Stomach (tissue), 9 donors: ENCODE results near the gene LACTB. TPM values are rescaled to one million over a fixed set of nuclear protein-coding genes. Genes with fewer than 3 reads are reported as not detected.

Experiments
- DNase-seq, 2 donors: peaks; one replicate each; pipeline versions ENCODE4 v3.0.0 to v3.0.0-alpha.2; 2013 to 2019
- H3K27ac ChIP-seq, 5 donors: fragments of 200-600 bp in 4 of 5; sonication (generic) in 4 of 5; one replicate each; pipeline ENCODE4 v1.5.1; 2013 to 2019; ENCODE audit warnings: mild to moderate bottlenecking in 1 of 5, moderate library complexity in 1 of 5
- H3K27me3 ChIP-seq, 3 donors: fragments of 200-600 bp; sonication (generic); one replicate each; pipeline ENCODE4 v1.5.1; 2017 to 2019; ENCODE audit warnings: mixed run types in 1 of 3
- H3K36me3 ChIP-seq, 4 donors: fragments of 200-600 bp; sonication (generic); 1 replicate in 3 of 4; 2 replicates in 1 of 4; pipeline ENCODE4 v1.5.1; 2016 to 2019
- H3K4me1 ChIP-seq, 4 donors: fragments of 200-600 bp; sonication (generic); one replicate each; pipeline ENCODE4 v1.5.1; 2016 to 2019
- H3K4me3 ChIP-seq, 4 donors: fragments of 200-600 bp; sonication (generic) in 3 of 4; one replicate each; pipeline ENCODE4 v1.5.1; 2016 to 2019; ENCODE audit warnings: mild to moderate bottlenecking in 1 of 4
- H3K9me3 ChIP-seq, 4 donors: fragments of 200-600 bp; sonication (generic); one replicate each; pipeline ENCODE4 v1.5.1; 2016 to 2019
- CTCF ChIP-seq, 7 experiments: fragments of 450-650 bp in 4 of 7; fragments of 200-600 bp in 3 of 7; sonication (generic) in 3 of 7; IDR thresholded peaks; one replicate each; pipeline ENCODE4 v1.5.1; 2016 to 2019; ENCODE audit warnings: antibody characterized with exemption in 7 of 7, control low read depth in 2 of 7, mild to moderate bottlenecking in 1 of 7
- EP300 ChIP-seq: sonication (generic); formaldehyde crosslinking; IDR thresholded peaks from one replicate; pipeline ENCODE4 v1.6.1; 2017; ENCODE audit warnings: antibody characterized with exemption
- POLR2A ChIP-seq, 4 donors: fragments of 450-650 bp; IDR thresholded peaks; one replicate each; pipeline ENCODE4 v1.6.1; 2016; ENCODE audit warnings: antibody characterized with exemption in 4 of 4, control low read depth in 2 of 4, mild to moderate bottlenecking in 1 of 4, moderate library complexity in 1 of 4
- POLR2AphosphoS5 ChIP-seq, 3 donors: sonication (generic); formaldehyde crosslinking; IDR thresholded peaks; one replicate each; pipeline ENCODE4 v1.6.1; 2016; ENCODE audit warnings: antibody characterized with exemption in 3 of 3
- WGBS, 5 donors: extraction: QIAGEN DNeasy Blood & Tissue Kit in 3 of 5; methylation state at CpG; one replicate each; pipeline versions ENCODE4 v1.1.5 to v1.1.7; 2013 to 2018; 5-methylcytosine and 5-hydroxymethylcytosine counted together
- intact Hi-C: fragments of 100-400 bp; cut with DNase I; formaldehyde crosslinking; loops from one replicate; pipeline ENCODE4 v1.15.1; 2023; ENCODE audit warnings: low total_unique reads
- polyA plus RNA-seq, 3 donors: library from polyadenylated mRNA; stranded (reverse); fragments of 200-250 nt; gene quantifications; one replicate each; pipeline ENCODE4 v1.2.3, GENCODE V29; 2013
- total RNA-seq, 5 donors: library from RNA; depleted of rRNA; stranded (reverse); fragments of >200 nt; gene quantifications; one replicate each; pipeline versions ENCODE4 v1.1.0 to v1.2.3, GENCODE V29; 2014 to 2016
- donor health status: healthy with polysubstance abuse.
- donor health status: Bipolar disorder and iron deficiency.
- donor health status: healthy.

Gene LACTB
- total and polyA plus RNA-seq, 8 donors = 1.2 to 30.8 (median 11.1) TPM

GRCh38 chr15:63090887-63091286 lies 30.8 kb upstream of the LACTB start:
- WGBS, 5 donors = 82 to 88% (median 83%) methylated on average over 9 to 10 of the region's 10 CpGs
- Histone ChIP-seq H3K36me3 (no peaks in the 10 kb centered on the region), H3K27ac (no peak overlapping the region), H3K9me3 (no peaks in the 10 kb centered on the region), H3K4me3 (no peak overlapping the region), H3K27me3 (no peaks in the 10 kb centered on the region), H3K4me1 (peaks cover 0 to 31% (median 12%) of the 10 kb centered on the region in 4 donors)
- TF ChIP-seq CTCF (IDR thresholded peaks at IDR 0.05) = no peak
- intact Hi-C loops = loop anchor here (10.0 kb wide), 1 partner anchor 46 kb away; the partner anchor contains the start of gene TPM1
- DNase-seq = no peak

- intact Hi-C loops = loop anchor here (10.0 kb wide), 1 partner anchor 47 kb away; the partner anchor contains the start of gene TPM1
- TF ChIP-seq POLR2A (IDR thresholded peaks at IDR 0.05) (no peak), EP300 (no peak), CTCF (IDR thresholded peaks at IDR 0.05) (no peak)
- H3K9me3 ChIP-seq = no peaks in the 10 kb centered on the region
- no peaks in the 10 kb centered on the region for H3K27me3 ChIP-seq
- H3K4me3 ChIP-seq = no peak overlapping the region
- H3K36me3 ChIP-seq = no peaks in the 10 kb centered on the region
- H3K4me1 ChIP-seq = peaks cover 0 to 31% (median 12%) of the 10 kb centered on the region in 4 donors
- WGBS, 5 donors = 64 to 69% (median 66%) methylated on average over 3 to 4 of the region's 4 CpGs
- no peak for DNase-seq
- H3K27ac ChIP-seq = no peak overlapping the region
Observed at GRCh38 chr15:63091679-63092446, 29.8 kb upstream of the LACTB start.

GRCh38 chr15:63093486-63094205 lies 28.0 kb upstream of the LACTB start:
- TF ChIP-seq POLR2AphosphoS5 (IDR thresholded peaks at IDR 0.05) (peak in 2 of 3 donors; percentile 14 to 72), CTCF (IDR thresholded peaks at IDR 0.05) (peak in 5 of 7 experiments; percentile 75 to 91 (median 82)), POLR2A (IDR thresholded peaks at IDR 0.05) (no peak)
- intact Hi-C loops = loop anchor here (10.0 kb wide), 1 partner anchor 49 kb away; the partner anchor contains the start of gene TPM1
- DNase-seq = peak; percentile 84 to 94
- no peaks in the 10 kb centered on the region for H3K36me3 ChIP-seq
- H3K4me3 ChIP-seq = no peak overlapping the region
- H3K27ac ChIP-seq = peak overlapping the region in 1 of 5 donors; percentile 14
- no peaks in the 10 kb centered on the region for H3K27me3 ChIP-seq
- no peaks in the 10 kb centered on the region for H3K9me3 ChIP-seq
- 19 to 26% (median 22%) methylated on average over 6 of the region's 6 CpGs for WGBS, 5 donors
- peaks cover 0 to 26% (median 9%) of the 10 kb centered on the region in 4 donors for H3K4me1 ChIP-seq

- no peaks in the 10 kb centered on the region for H3K27me3 ChIP-seq
- no peaks in the 10 kb centered on the region for H3K36me3 ChIP-seq
- no peak for TF ChIP-seq POLR2A (IDR thresholded peaks at IDR 0.05)
- no peak for TF ChIP-seq CTCF (IDR thresholded peaks at IDR 0.05)
- TF ChIP-seq POLR2AphosphoS5 (IDR thresholded peaks at IDR 0.05) = no peak
- no peak for TF ChIP-seq EP300
- 62 to 79% (median 70%) methylated on average over 2 of the region's 2 CpGs for WGBS, 5 donors
- intact Hi-C loops = loop anchor here (10.0 kb wide), 1 partner anchor 50 kb away; the partner anchor contains the start of gene TPM1
- H3K4me3 ChIP-seq = no peak overlapping the region
- H3K27ac ChIP-seq = peak overlapping the region in 2 of 5 donors; percentile 3 to 63
- DNase-seq = no peak
- H3K9me3 ChIP-seq = no peaks in the 10 kb centered on the region
- peaks cover 0 to 17% (median 5%) of the 10 kb centered on the region in 4 donors for H3K4me1 ChIP-seq
Observed at GRCh38 chr15:63094495-63094931, 27.1 kb upstream of the LACTB start.
